B cell (primary cell): ENCODE results near the gene HIGD2A. TPM values are rescaled to one million over a fixed set of nuclear protein-coding genes. Genes with fewer than 3 reads are reported as not detected.
A peak's percentile ranks its signal among the peaks of the same experiment; 100 is the strongest.

Source experiments
- ATAC-seq: fragments of 200-7000 bp; cut with Tn5 transposase; one replicate; pipeline ENCODE4 v1.10.0; 2021; ENCODE audit warnings: low read depth, mild to moderate bottlenecking, moderate number of reproducible peaks, moderate library complexity
- CTCF ChIA-PET: fragments of 350-600 bp; sonication (Branson Sonifier 250); formaldehyde crosslinking; loops from one replicate; lab custom pipeline; 2021; ENCODE audit warnings: antibody characterized with exemption, inconsistent platforms; lab: Charles Lee
- POLR2A ChIA-PET: fragments of 350-600 bp; sonication (Branson Sonifier 250); formaldehyde crosslinking; loops from one replicate; lab custom pipeline; 2021; ENCODE audit warnings: antibody characterized with exemption; lab: Charles Lee
- DNase-seq: peaks from one replicate; pipeline ENCODE4 v3.0.0; 2013
- H2AFZ ChIP-seq: 2 replicates; pipeline ENCODE4 v1.6.1; 2012; ENCODE audit warnings: mild to moderate bottlenecking, low read depth, low read length; ENCODE audit not compliant: insufficient read depth, poor library complexity, severe bottlenecking
- H3K27ac ChIP-seq, 2 donors: 1 replicate in 1 of 2; 2 replicates in 1 of 2; pipeline ENCODE4 v1.5.1; 2012 to 2013; ENCODE audit warnings: low read length in 2 of 2, mild to moderate bottlenecking in 2 of 2, moderate library complexity in 1 of 2
- H3K27me3 ChIP-seq, 4 experiments: fragments of 200-600 bp in 1 of 4; sonication (generic) in 1 of 4; replicated peaks in 1 of 4; 1 replicate in 2 of 4; 2 replicates in 2 of 4; pipeline versions ENCODE4 v1.6.1 to v1.7.0; 2013 to 2016; ENCODE audit warnings: low read length in 3 of 4, mild to moderate bottlenecking in 2 of 4, mixed read lengths in 1 of 4, moderate library complexity in 1 of 4; ENCODE audit not compliant: insufficient read depth in 4 of 4, control insufficient read depth in 3 of 4; ENCODE audit errors: control extremely low read depth in 1 of 4
- H3K36me3 ChIP-seq, 2 experiments: replicated peaks in 1 of 2; 1 replicate in 1 of 2; 2 replicates in 1 of 2; pipeline versions ENCODE4 v1.6.1 to v1.7.1; 2013; ENCODE audit warnings: low read length in 1 of 2; ENCODE audit not compliant: insufficient read depth in 2 of 2, control insufficient read depth in 1 of 2; ENCODE audit errors: control extremely low read depth in 1 of 2, extremely low read depth in 1 of 2
- H3K4me1 ChIP-seq, 2 donors: fragments of 200-600 bp in 1 of 2; sonication (generic) in 1 of 2; 1 replicate in 1 of 2; 2 replicates in 1 of 2; pipeline versions ENCODE4 v1.5.1 to v1.6.1; 2013 to 2017; ENCODE audit warnings: low read length in 2 of 2; ENCODE audit not compliant: control insufficient read depth in 2 of 2, insufficient read depth in 2 of 2
- H3K4me2 ChIP-seq: replicated peaks from 2 replicates; pipeline ENCODE3; 2012; ENCODE audit warnings: mild to moderate bottlenecking, low read depth, low read length; ENCODE audit not compliant: poor library complexity, severe bottlenecking
- H3K4me3 ChIP-seq, 5 experiments: fragments of 200-600 bp in 1 of 5; sonication (generic) in 1 of 5; 1 replicate in 3 of 5; 2 replicates in 2 of 5; pipeline versions ENCODE4 v1.5.1 to v1.7.0; 2011 to 2016; ENCODE audit warnings: low read length in 4 of 5, mild to moderate bottlenecking in 4 of 5, low read depth in 2 of 5, control low read depth in 1 of 5, moderate library complexity in 1 of 5; ENCODE audit not compliant: insufficient read depth in 1 of 5; ENCODE audit errors: control extremely low read depth in 1 of 5, extremely low read depth in 1 of 5
- H3K79me2 ChIP-seq: fragments of 200-600 bp; sonication (generic); one replicate; pipeline ENCODE4 v1.6.0; 2016; ENCODE audit warnings: low read length; ENCODE audit not compliant: control insufficient read depth, insufficient read depth
- H3K9ac ChIP-seq: fragments of 200-600 bp; sonication (generic); 2 replicates; pipeline ENCODE4 v1.6.1; 2017; ENCODE audit warnings: mild to moderate bottlenecking, low read length, moderate library complexity
- H3K9me3 ChIP-seq, 3 donors: one replicate each; pipeline versions ENCODE4 v1.6.1 to v1.7.1; 2013; ENCODE audit warnings: low read length in 2 of 3; ENCODE audit not compliant: control insufficient read depth in 2 of 3, insufficient read depth in 1 of 3; ENCODE audit errors: control extremely low read depth in 1 of 3
- H4K20me1 ChIP-seq: 2 replicates; pipeline ENCODE4 v1.6.0; 2012; ENCODE audit warnings: mild to moderate bottlenecking, low read length; ENCODE audit not compliant: insufficient read depth, control insufficient read depth, poor library complexity, severe bottlenecking
- H3K27ac Mint-ChIP-seq: one replicate; pipeline ENCODE4 v1.8.0; 2021; ENCODE audit warnings: mixed read lengths
- H3K27me3 Mint-ChIP-seq: one replicate; pipeline ENCODE4 v1.8.0; 2021; ENCODE audit warnings: mixed read lengths
- H3K4me1 Mint-ChIP-seq: one replicate; pipeline ENCODE4 v1.8.0; 2021; ENCODE audit warnings: mixed read lengths
- H3K4me3 Mint-ChIP-seq: one replicate; pipeline ENCODE4 v1.8.0; 2021; ENCODE audit warnings: mixed read lengths
- H3K9me3 Mint-ChIP-seq: one replicate; pipeline ENCODE4 v1.8.0; 2022; ENCODE audit warnings: mixed read lengths; ENCODE audit not compliant: insufficient read depth
- CTCF ChIP-seq: fragments of 200-600 bp; IDR thresholded peaks from one replicate; pipeline ENCODE4 v1.8.0; 2022; ENCODE audit warnings: antibody characterized with exemption, mild to moderate bottlenecking
- EZH2 ChIP-seq: IDR thresholded peaks from 2 replicates; pipeline ENCODE4 v1.6.1; 2012; ENCODE audit warnings: borderline replicate concordance, low read depth, mild to moderate bottlenecking, moderate library complexity, low read length; ENCODE audit not compliant: insufficient read depth, poor library complexity, severe bottlenecking
- WGBS: methylation state at CpG from one replicate; pipeline ENCODE4 v1.1.5; 2013; ENCODE audit warnings: missing lambda C conversion rate; ENCODE audit not compliant: insufficient coverage; 5-methylcytosine and 5-hydroxymethylcytosine counted together
- intact Hi-C: fragments of 100-400 bp; cut with micrococcal nuclease; formaldehyde crosslinking; loops from one replicate; pipeline ENCODE4 v1.10.0; 2022
- polyA plus RNA-seq: library from polyadenylated mRNA; depleted of rRNA; stranded (reverse); fragments of >200 nt; gene quantifications from 2 replicates; pipeline ENCODE4 v1.2.3, GENCODE V29; 2012
- total RNA-seq, 2 donors: library from RNA; stranded (reverse); fragments of 120-200 nt in 1 of 2; gene quantifications; 1 replicate in 1 of 2; 2 replicates in 1 of 2; pipeline versions ENCODE4 v1.2.3 to v1.2.4, GENCODE V29; 2013 to 2022

Gene HIGD2A
- total and polyA plus RNA-seq, 2 donors (not counting 1 experiment from before 2014, with no cell fraction given), result 80.1 to 212 TPM

- Histone ChIP-seq H3K4me1 (peaks cover 14 to 19% of the 10 kb centered on the region in 2 donors), H3K36me3 (no peaks in the 10 kb centered on the region), H3K9ac (peak within 1 kb of the TSS; percentile 87), H3K9me3 (no peaks in the 10 kb centered on the region), H4K20me1 (peaks cover 3% of the 10 kb centered on the region), H3K4me2 (peak within 1 kb of the TSS; percentile 98), H3K27ac (peak within 1 kb of the TSS in 1 of 2 donors; percentile 58), H3K79me2 (peaks cover 24% of the 10 kb centered on the region), H3K27me3 (no peaks in the 10 kb centered on the region), H2AFZ (peak within 1 kb of the TSS; percentile 92), H3K4me3 (peak within 1 kb of the TSS; percentile 51 to 86 (median 70))
- ATAC-seq (peak; percentile 97), DNase-seq (peak; percentile 95)
- ChIA-PET CTCF (interaction anchor here (0.6 to 3.6 kb wide), 28 partner anchors 9 to 244 kb away, joined by 3 to 33 read pairs (median 4); partner anchors contain the start of genes FAF2, KIAA1191, RNF44 and SNCB), POLR2A (interaction anchor here (0.6 to 1.9 kb wide), 6 partner anchors 27 to 142 kb away, joined by 3 to 7 read pairs (median 4); partner anchors contain the start of genes HIGD2A, NOP16 and RNF44)
- Mint-ChIP-seq H3K27ac (peak within 1 kb of the TSS; percentile 77), H3K4me3 (peak within 1 kb of the TSS; percentile 83), H3K4me1 (peaks cover 21% of the 10 kb centered on the region), H3K27me3 (peaks cover 2% of the 10 kb centered on the region), H3K9me3 (no peaks in the 10 kb centered on the region)
- peak; percentile 74 for TF ChIP-seq CTCF
- TF ChIP-seq EZH2, result no peak
- intact Hi-C loops, result loop anchor here (1.0 to 5.0 kb wide), 10 partner anchors 28 to 231 kb away; partner anchors contain the start of genes FAF2, HIGD2A, KIAA1191 and NOP16
- WGBS, result 1% methylated on average over 105 of the region's 107 CpGs
Observed at GRCh38 chr5:176415952-176416924, 27.7 kb downstream of the HIGD2A start, which contains the start of gene CLTB. Gene CLTB, minus strand, starts transcription at chr5:176416539. Its CDS starts 176 bp downstream, at chr5:176416363.
